ENCODE measurements around the gene ME2. TPM values are rescaled to one million over a fixed set of nuclear protein-coding genes. Genes with fewer than 3 reads are reported as not detected.

The ME2 gene
- total RNA-seq, 4 donors from 2014 or later = 32.6 to 55.8 (median 48.0) TPM

DNA sequence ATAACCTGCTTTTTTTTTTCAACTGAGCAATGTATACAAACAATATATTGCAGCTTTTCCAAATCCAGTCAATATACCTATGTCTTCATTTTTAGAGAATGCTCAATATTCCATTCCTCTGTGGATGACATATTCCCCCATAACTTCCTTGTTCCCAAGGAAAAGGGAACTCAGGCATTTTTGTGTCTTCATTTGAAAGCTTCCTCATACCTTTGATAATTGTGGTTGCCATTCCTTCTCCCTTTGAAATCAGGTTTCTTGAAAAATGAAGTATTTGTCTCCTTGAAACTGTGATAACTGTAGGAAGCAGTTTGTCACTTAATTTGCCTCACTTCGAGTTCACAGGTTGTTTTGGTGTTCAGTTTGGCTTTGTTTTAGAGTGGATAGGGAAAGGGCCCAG lies 102.5 kb downstream of the ME2 start:
- no peaks in the 10 kb centered on the region for H3K4me1 ChIP-seq
- WGBS, 2 donors = 90 to 92% methylated on average over 1 of the region's 1 CpG
- peaks cover 0 to 56% (median 0%) of the 10 kb centered on the region in 3 donors for H3K36me3 ChIP-seq
- TF ChIP-seq, protein P1, sequence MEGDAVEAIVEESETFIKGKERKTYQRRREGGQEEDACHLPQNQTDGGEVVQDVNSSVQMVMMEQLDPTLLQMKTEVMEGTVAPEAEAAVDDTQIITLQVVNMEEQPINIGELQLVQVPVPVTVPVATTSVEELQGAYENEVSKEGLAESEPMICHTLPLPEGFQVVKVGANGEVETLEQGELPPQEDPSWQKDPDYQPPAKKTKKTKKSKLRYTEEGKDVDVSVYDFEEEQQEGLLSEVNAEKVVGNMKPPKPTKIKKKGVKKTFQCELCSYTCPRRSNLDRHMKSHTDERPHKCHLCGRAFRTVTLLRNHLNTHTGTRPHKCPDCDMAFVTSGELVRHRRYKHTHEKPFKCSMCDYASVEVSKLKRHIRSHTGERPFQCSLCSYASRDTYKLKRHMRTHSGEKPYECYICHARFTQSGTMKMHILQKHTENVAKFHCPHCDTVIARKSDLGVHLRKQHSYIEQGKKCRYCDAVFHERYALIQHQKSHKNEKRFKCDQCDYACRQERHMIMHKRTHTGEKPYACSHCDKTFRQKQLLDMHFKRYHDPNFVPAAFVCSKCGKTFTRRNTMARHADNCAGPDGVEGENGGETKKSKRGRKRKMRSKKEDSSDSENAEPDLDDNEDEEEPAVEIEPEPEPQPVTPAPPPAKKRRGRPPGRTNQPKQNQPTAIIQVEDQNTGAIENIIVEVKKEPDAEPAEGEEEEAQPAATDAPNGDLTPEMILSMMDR (IDR thresholded peaks at IDR 0.05) = no peak
- TF ChIP-seq POLR2A (IDR thresholded peaks at IDR 0.05) = no peak
- no peak for TF ChIP-seq EP300 (IDR thresholded peaks at IDR 0.05)
- no peak for DNase-seq (ENCODE audit: low spot score in 2 of 2)
- no peak overlapping the region for H3K27ac ChIP-seq
- H3K9me3 ChIP-seq = no peaks in the 10 kb centered on the region
- H3K27me3 ChIP-seq = no peaks in the 10 kb centered on the region
- H3K4me3 ChIP-seq = no peak overlapping the region

DNA sequence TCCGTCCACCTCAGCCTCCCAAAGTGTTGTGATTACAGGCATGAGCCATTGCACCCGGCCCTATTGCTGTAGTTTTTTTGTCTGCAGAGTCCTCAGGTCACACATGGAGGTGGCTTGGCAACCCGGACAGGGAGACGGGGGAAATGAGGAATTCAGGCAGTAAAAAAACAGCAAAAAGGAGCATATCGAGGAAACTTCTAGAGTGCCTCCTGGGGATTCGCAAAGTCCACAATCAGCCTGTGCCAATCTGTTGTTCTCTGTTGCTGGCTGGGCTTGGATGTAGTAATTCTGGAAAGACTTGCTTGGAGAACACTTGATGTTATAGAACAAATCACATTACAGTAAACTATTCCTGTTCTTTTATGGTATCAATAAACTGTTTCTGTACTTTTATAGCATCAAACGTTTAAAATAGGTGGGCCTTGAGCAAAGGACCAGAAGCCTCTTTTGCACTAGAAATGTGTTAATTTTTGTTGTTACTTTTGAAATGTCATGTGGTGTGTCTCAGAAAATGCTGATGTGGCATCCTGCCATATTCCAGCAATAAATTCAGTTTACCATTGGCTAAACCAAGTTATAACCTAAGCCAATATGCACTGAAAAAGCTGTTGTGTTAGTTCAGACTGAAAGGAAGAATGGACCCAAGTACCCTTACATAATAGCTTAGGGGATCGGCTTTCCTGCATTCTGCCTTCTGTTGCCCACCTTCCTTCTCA lies 103.3 kb downstream of the ME2 start:
- no peak overlapping the region for H3K27ac ChIP-seq
- DNase-seq (ENCODE audit: low spot score in 2 of 2) = no peak
- H3K4me1 ChIP-seq = peaks cover 0 to 5% (median 0%) of the 10 kb centered on the region in 4 donors
- WGBS, 2 donors = 79 to 84% methylated on average over 8 of the region's 8 CpGs
- H3K27me3 ChIP-seq = no peaks in the 10 kb centered on the region
- H3K36me3 ChIP-seq = peaks cover 0 to 53% (median 0%) of the 10 kb centered on the region in 3 donors
- TF ChIP-seq, protein P1 (IDR thresholded peaks at IDR 0.05) = no peak
- TF ChIP-seq POLR2A (IDR thresholded peaks at IDR 0.05) (no peak), EP300 (IDR thresholded peaks at IDR 0.05) (no peak)
- H3K4me3 ChIP-seq = no peak overlapping the region
- no peaks in the 10 kb centered on the region for H3K9me3 ChIP-seq

DNA sequence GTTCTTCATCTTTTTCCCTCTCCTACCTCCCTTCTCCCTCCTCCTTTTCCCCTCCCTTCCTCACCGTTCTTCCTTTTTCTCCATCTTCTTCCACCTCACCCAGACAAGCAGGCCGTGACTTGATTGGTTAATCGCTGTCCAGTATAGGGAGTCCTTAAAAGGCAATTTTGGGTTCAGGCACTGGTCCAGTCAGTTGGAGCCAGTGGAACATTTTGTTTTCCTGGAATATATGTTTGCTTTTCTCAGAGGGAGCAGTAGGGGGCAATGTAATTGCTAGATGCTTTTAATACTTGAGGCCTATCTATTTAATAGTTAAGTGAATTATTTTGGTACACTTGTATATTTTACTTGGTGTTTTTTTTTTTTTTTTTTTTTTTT lies 103.9 kb downstream of the ME2 start:
- Histone ChIP-seq H3K27me3 (no peaks in the 10 kb centered on the region), H3K9me3 (no peaks in the 10 kb centered on the region), H3K4me3 (no peak overlapping the region), H3K36me3 (peaks cover 0 to 52% (median 0%) of the 10 kb centered on the region in 3 donors), H3K4me1 (peaks cover 0 to 7% (median 0%) of the 10 kb centered on the region in 4 donors), H3K27ac (no peak overlapping the region)
- no peak for TF ChIP-seq EP300 (IDR thresholded peaks at IDR 0.05)
- TF ChIP-seq, protein P1 (IDR thresholded peaks at IDR 0.05) = peak in 1 of 5 experiments; percentile 7
- DNase-seq (ENCODE audit: low spot score in 2 of 2) = no peak
- 88 to 89% methylated on average over 3 of the region's 3 CpGs for WGBS, 2 donors

DNA sequence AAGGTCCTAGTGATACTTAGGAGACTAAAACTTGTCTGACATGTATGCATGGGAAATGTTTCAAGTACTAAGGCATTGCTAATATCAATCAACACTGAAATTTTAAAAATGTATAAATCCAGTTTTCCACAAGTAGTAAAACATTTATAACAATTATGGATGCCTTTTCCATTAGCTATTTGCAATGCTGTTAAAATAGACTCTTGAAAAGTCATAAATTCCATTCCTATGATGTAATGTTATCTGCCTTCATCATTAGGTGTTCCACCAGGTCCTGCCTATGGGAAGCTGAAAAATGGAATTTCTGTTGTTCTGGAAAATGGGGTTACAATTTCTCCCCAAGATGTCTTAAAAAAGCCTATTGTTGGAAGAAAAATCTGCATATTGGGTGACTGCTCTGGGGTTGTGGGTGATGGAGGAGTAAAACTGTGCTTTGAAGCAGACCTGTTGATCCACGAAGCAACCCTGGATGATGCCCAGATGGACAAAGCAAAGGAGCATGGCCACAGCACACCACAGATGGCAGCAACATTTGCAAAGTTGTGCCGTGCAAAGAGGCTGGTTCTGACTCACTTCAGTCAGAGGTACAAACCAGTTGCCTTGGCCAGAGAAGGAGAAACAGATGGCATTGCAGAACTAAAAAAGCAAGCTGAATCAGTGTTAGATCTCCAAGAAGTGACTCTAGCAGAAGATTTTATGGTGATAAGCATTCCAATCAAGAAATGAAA lies 107.6 kb downstream of the ME2 start:
- no peak overlapping the region for H3K27ac ChIP-seq
- 73 to 77% methylated on average over 2 of the region's 2 CpGs for WGBS, 2 donors
- DNase-seq (ENCODE audit: low spot score in 2 of 2) = no peak
- H3K4me1 ChIP-seq = peaks cover 0 to 7% (median 0%) of the 10 kb centered on the region in 4 donors
- H3K4me3 ChIP-seq = no peak overlapping the region
- TF ChIP-seq POLR2A (IDR thresholded peaks at IDR 0.05) (no peak), EP300 (IDR thresholded peaks at IDR 0.05) (no peak)
- TF ChIP-seq, protein P1 (IDR thresholded peaks at IDR 0.05) = no peak
- no peaks in the 10 kb centered on the region for H3K27me3 ChIP-seq
- peaks cover 0 to 28% (median 0%) of the 10 kb centered on the region in 3 donors for H3K36me3 ChIP-seq
- H3K9me3 ChIP-seq = no peaks in the 10 kb centered on the region

DNA sequence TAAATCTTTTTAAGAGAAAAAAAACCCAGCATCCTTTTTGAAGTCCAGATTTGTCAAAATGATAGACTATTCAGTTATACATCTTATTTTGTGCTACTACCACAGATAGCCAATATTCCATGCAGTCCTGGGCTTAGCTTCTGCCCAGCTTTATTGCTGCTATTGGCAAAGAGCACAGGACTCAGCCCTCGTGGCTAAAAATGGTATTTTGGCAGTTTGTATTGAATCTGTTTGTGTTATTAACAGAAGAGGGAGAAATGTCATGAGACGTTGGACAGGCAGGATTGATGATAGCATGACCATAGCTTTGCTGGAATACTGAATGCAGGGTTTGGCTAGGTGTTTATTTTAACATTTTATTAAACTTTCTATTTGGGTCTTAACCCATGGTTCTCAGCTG lies 108.3 kb downstream of the ME2 start:
- H3K9me3 ChIP-seq = no peaks in the 10 kb centered on the region
- peaks cover 0 to 28% (median 0%) of the 10 kb centered on the region in 3 donors for H3K36me3 ChIP-seq
- peaks cover 0 to 7% (median 0%) of the 10 kb centered on the region in 4 donors for H3K4me1 ChIP-seq
- no peak overlapping the region for H3K4me3 ChIP-seq
- no peak overlapping the region for H3K27ac ChIP-seq
- TF ChIP-seq POLR2A (IDR thresholded peaks at IDR 0.05) = no peak
- no peak for TF ChIP-seq EP300 (IDR thresholded peaks at IDR 0.05)
- TF ChIP-seq, protein P1 (IDR thresholded peaks at IDR 0.05) = no peak
- no peaks in the 10 kb centered on the region for H3K27me3 ChIP-seq
- WGBS, 2 donors = 24 to 25% methylated on average over 2 of the region's 2 CpGs
- no peak for DNase-seq (ENCODE audit: low spot score in 2 of 2)

Data from tibial nerve (tissue), 4 donors.